ENCODE results near the gene CASP14.

- TF ChIP-seq, protein P1, sequence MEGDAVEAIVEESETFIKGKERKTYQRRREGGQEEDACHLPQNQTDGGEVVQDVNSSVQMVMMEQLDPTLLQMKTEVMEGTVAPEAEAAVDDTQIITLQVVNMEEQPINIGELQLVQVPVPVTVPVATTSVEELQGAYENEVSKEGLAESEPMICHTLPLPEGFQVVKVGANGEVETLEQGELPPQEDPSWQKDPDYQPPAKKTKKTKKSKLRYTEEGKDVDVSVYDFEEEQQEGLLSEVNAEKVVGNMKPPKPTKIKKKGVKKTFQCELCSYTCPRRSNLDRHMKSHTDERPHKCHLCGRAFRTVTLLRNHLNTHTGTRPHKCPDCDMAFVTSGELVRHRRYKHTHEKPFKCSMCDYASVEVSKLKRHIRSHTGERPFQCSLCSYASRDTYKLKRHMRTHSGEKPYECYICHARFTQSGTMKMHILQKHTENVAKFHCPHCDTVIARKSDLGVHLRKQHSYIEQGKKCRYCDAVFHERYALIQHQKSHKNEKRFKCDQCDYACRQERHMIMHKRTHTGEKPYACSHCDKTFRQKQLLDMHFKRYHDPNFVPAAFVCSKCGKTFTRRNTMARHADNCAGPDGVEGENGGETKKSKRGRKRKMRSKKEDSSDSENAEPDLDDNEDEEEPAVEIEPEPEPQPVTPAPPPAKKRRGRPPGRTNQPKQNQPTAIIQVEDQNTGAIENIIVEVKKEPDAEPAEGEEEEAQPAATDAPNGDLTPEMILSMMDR (conservative IDR thresholded peaks at IDR 0.05; ENCODE audit: low read length), result no peak
- no peak for TF ChIP-seq EZH2phosphoT487 (IDR thresholded peaks at IDR 0.05; ENCODE audit: borderline replicate concordance, low read depth, low read length)
Measured at GRCh38 chr19:15048128-15048527, 1.2 kb upstream of the CASP14 start.

All from OCI-LY7 (cell line).